GM23338 (cell line): ENCODE data around the gene C1QTNF1. TPM values are rescaled to one million over a fixed set of nuclear protein-coding genes. Genes with fewer than 3 reads are reported as not detected.

Experiments used
- ATAC-seq: fragments of 200-7000 bp; cut with Tn5 transposase; 3 replicates; pipeline ENCODE4 v1.9.1; 2020
- DNase-seq: peaks from one replicate; pipeline ENCODE4 v3.0.0-alpha.2; 2015; ENCODE audit warnings: low spot score
- H2AFZ ChIP-seq: fragments of 200-600 bp; sonication (generic); 2 replicates; pipeline ENCODE4 v1.8.0; 2016; ENCODE audit warnings: antibody characterized with exemption, mild to moderate bottlenecking, moderate library complexity
- H3F3A ChIP-seq: fragments of 200-600 bp; sonication (generic); replicated peaks from 2 replicates; pipeline ENCODE4 v1.8.0; 2017; ENCODE audit warnings: antibody characterized with exemption, mixed run types, low read depth
- H3K27ac ChIP-seq: fragments of 200-600 bp; sonication (generic); 2 replicates; pipeline ENCODE4 v1.6.1; 2016; ENCODE audit warnings: low read depth
- H3K27me3 ChIP-seq: fragments of 200-600 bp; sonication (generic); 2 replicates; pipeline ENCODE4 v1.8.0; 2016; ENCODE audit warnings: mild to moderate bottlenecking, mixed run types, moderate library complexity; ENCODE audit not compliant: insufficient read depth
- H3K36me3 ChIP-seq: fragments of 200-600 bp; sonication (generic); 2 replicates; pipeline ENCODE4 v1.8.0; 2016; ENCODE audit warnings: mild to moderate bottlenecking; ENCODE audit not compliant: insufficient read depth
- H3K4me1 ChIP-seq: fragments of 200-600 bp; sonication (generic); 2 replicates; pipeline ENCODE4 v1.8.0; 2016; ENCODE audit warnings: mild to moderate bottlenecking, moderate library complexity; ENCODE audit not compliant: insufficient read depth
- H3K4me2 ChIP-seq: fragments of 200-600 bp; sonication (generic); 2 replicates; pipeline ENCODE4 v1.7.1; 2017; ENCODE audit warnings: mixed run types
- H3K4me3 ChIP-seq: fragments of 200-600 bp; sonication (generic); 2 replicates; pipeline ENCODE4 v1.6.1; 2016; ENCODE audit warnings: mixed run types
- H3K79me2 ChIP-seq: fragments of 200-600 bp; sonication (generic); replicated peaks from 2 replicates; pipeline ENCODE4 v1.8.0; 2017; ENCODE audit warnings: mild to moderate bottlenecking; ENCODE audit not compliant: insufficient read depth
- H3K9me2 ChIP-seq: fragments of 200-600 bp; sonication (generic); 2 replicates; pipeline ENCODE4 v1.8.0; 2017; ENCODE audit not compliant: insufficient read depth
- H4K20me1 ChIP-seq: fragments of 200-600 bp; sonication (generic); replicated peaks from 2 replicates; pipeline ENCODE4 v1.8.0; 2017; ENCODE audit warnings: mild to moderate bottlenecking; ENCODE audit not compliant: insufficient read depth
- H3K27ac Mint-ChIP-seq: 2 replicates; pipeline ENCODE4 v1.8.0; 2020; ENCODE audit warnings: inconsistent platforms, mild to moderate bottlenecking, moderate library complexity, mixed read lengths
- H3K27me3 Mint-ChIP-seq: 3 replicates; pipeline ENCODE4 v1.8.0; 2022; ENCODE audit warnings: low read depth, mild to moderate bottlenecking, moderate library complexity, mixed read lengths, inconsistent platforms; ENCODE audit not compliant: insufficient read depth, poor library complexity
- H3K36me3 Mint-ChIP-seq: 3 replicates; pipeline ENCODE4 v1.8.0; 2021; ENCODE audit warnings: low read depth, mild to moderate bottlenecking, inconsistent platforms, moderate library complexity, mixed read lengths
- H3K4me1 Mint-ChIP-seq: 3 replicates; pipeline ENCODE4 v1.8.0; 2020; ENCODE audit warnings: mild to moderate bottlenecking, inconsistent platforms, mixed read lengths
- H3K4me3 Mint-ChIP-seq: 3 replicates; pipeline ENCODE4 v1.8.0; 2021; ENCODE audit warnings: moderate library complexity, mild to moderate bottlenecking, inconsistent platforms, mixed read lengths
- H3K9me3 Mint-ChIP-seq: 3 replicates; pipeline ENCODE4 v1.8.0; 2020; ENCODE audit warnings: moderate library complexity, mild to moderate bottlenecking, inconsistent platforms, mixed read lengths
- CREB1 ChIP-seq: fragments of 250-450 bp; sonication (Bioruptor Pico); IDR thresholded peaks from 2 replicates; pipeline ENCODE4 v1.5.0; 2020; ENCODE audit warnings: low read depth, mild to moderate bottlenecking, moderate library complexity
- EZH2 ChIP-seq: fragments of 200-600 bp; sonication (generic); IDR thresholded peaks from one replicate; pipeline ENCODE4 v1.8.0; 2017; ENCODE audit warnings: antibody characterized with exemption, mild to moderate bottlenecking, low read depth; ENCODE audit not compliant: unreplicated experiment
- EZH2phosphoT487 ChIP-seq: fragments of 200-600 bp; sonication (generic); IDR thresholded peaks from one replicate; pipeline ENCODE4 v1.8.1; 2018; ENCODE audit warnings: antibody characterized with exemption; ENCODE audit not compliant: unreplicated experiment
- NANOG ChIP-seq: IDR thresholded peaks from 2 replicates; pipeline ENCODE4 v1.6.1; 2016; ENCODE audit warnings: antibody characterized with exemption, borderline replicate concordance
- POLR2AphosphoS5 ChIP-seq: IDR thresholded peaks from 2 replicates; pipeline ENCODE4 v1.6.1; 2016; ENCODE audit warnings: antibody characterized with exemption, low read depth
- STAT1 ChIP-seq: IDR thresholded peaks from one replicate; pipeline ENCODE4 v1.6.1; 2016; ENCODE audit warnings: antibody characterized with exemption; ENCODE audit not compliant: unreplicated experiment
- ZNF114 ChIP-seq: fragments of 250-450 bp; sonication (Bioruptor Pico); IDR thresholded peaks from 2 replicates; pipeline ENCODE4 v1.5.0; 2020; ENCODE audit warnings: mild to moderate bottlenecking, moderate library complexity
- ZNF331 ChIP-seq: fragments of 250-450 bp; sonication (Bioruptor Pico); IDR thresholded peaks from 2 replicates; pipeline ENCODE4 v1.5.0; 2020; ENCODE audit warnings: low read depth, mild to moderate bottlenecking, moderate library complexity
- polyA plus RNA-seq: library from polyadenylated mRNA; unstranded; fragments of >200 nt; fragmentation: Nextera tagmentation; extraction: Ambion mirVana; gene quantifications from 2 replicates; pipeline ENCODE4 v1.2.1, GENCODE V29; 2016
- total RNA-seq: library from RNA; depleted of rRNA; stranded (reverse); fragments of >200 nt; shearing (Covaris generic); gene quantifications from 2 replicates; pipeline ENCODE4 v1.2.3, GENCODE V29; 2014
- TF ChIP-seq, protein P1 (sequence below): IDR thresholded peaks from 2 replicates; pipeline ENCODE4 v1.6.1; 2016; ENCODE audit warnings: antibody characterized with exemption
- TF ChIP-seq, protein P2 (sequence below), 2 experiments: fragments of 200-600 bp in 1 of 2; sonication (generic) in 1 of 2; conservative IDR thresholded peaks; 2 replicates each; pipeline versions ENCODE4 v1.5.1 to v1.6.1; 2016 to 2017; ENCODE audit warnings: antibody characterized with exemption in 2 of 2, low read depth in 2 of 2, mild to moderate bottlenecking in 2 of 2, moderate library complexity in 1 of 2
- TF ChIP-seq, protein P3 (sequence below): fragments of 250-450 bp; sonication (Bioruptor Pico); IDR thresholded peaks from 2 replicates; pipeline ENCODE4 v1.5.0; 2020; ENCODE audit warnings: mild to moderate bottlenecking, moderate library complexity
- TF ChIP-seq, protein P4 (sequence below): IDR thresholded peaks from one replicate; pipeline ENCODE4 v1.6.1; 2018; ENCODE audit warnings: antibody characterized with exemption; ENCODE audit not compliant: unreplicated experiment

C1QTNF1 gene
- total and polyA plus RNA-seq, 2 experiments from 2014 or later = 1.1 to 1.9 TPM

DNA sequence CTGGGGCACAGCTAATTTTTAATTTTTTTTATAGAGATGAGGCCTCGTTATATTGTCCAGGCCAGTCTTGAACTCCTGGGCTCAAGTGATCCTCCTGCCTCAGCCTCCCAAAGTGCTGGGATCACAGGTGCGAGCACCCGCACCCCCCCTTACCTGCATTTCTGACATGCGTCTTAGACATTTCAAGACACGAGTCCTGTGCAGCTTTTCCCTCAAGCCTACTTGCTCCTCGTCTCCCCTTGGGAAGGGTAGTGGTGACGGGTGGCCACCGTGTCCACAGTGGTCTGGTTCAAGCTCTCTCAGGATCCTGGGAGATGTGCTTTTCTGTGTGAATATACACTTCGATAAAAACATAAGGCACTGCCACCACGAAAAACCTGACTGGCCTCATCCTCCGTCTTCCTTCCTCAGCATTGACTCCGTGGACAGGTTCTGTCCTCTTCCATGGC, 24.0 kb upstream of the C1QTNF1 start:
- Histone ChIP-seq H3F3A (no peaks in the 10 kb centered on the region), H3K4me1 (no peaks in the 10 kb centered on the region), H4K20me1 (peaks cover 14% of the 10 kb centered on the region), H3K4me2 (no peak overlapping the region), H3K9me2 (no peaks in the 10 kb centered on the region), H3K36me3 (no peaks in the 10 kb centered on the region), H3K27ac (no peak overlapping the region), H2AFZ (no peak overlapping the region), H3K4me3 (no peak overlapping the region), H3K79me2 (0 out of 2 replicates have a peak, but pooled peaks cover 8% of the 10 kb centered on the region), H3K27me3 (peaks cover 23% of the 10 kb centered on the region)
- Mint-ChIP-seq H3K4me3 (no peak overlapping the region), H3K36me3 (peaks cover 24% of the 10 kb centered on the region), H3K27me3 (peaks cover 40% of the 10 kb centered on the region), H3K9me3 (no peaks in the 10 kb centered on the region), H3K27ac (no peak overlapping the region), H3K4me1 (no peaks in the 10 kb centered on the region; the same call in 2 of the 3 replicates)
- TF ChIP-seq, protein P1, sequence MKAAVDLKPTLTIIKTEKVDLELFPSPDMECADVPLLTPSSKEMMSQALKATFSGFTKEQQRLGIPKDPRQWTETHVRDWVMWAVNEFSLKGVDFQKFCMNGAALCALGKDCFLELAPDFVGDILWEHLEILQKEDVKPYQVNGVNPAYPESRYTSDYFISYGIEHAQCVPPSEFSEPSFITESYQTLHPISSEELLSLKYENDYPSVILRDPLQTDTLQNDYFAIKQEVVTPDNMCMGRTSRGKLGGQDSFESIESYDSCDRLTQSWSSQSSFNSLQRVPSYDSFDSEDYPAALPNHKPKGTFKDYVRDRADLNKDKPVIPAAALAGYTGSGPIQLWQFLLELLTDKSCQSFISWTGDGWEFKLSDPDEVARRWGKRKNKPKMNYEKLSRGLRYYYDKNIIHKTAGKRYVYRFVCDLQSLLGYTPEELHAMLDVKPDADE = no peak
- TF ChIP-seq EZH2 (no peak), ZNF331 (CRISPR knock-in tag) (no peak), NANOG (no peak), ZNF114 (CRISPR knock-in tag) (no peak), EZH2phosphoT487 (no peak), POLR2AphosphoS5 (no peak), CREB1 (CRISPR knock-in tag) (no peak), STAT1 (no peak)
- TF ChIP-seq, protein P2, sequence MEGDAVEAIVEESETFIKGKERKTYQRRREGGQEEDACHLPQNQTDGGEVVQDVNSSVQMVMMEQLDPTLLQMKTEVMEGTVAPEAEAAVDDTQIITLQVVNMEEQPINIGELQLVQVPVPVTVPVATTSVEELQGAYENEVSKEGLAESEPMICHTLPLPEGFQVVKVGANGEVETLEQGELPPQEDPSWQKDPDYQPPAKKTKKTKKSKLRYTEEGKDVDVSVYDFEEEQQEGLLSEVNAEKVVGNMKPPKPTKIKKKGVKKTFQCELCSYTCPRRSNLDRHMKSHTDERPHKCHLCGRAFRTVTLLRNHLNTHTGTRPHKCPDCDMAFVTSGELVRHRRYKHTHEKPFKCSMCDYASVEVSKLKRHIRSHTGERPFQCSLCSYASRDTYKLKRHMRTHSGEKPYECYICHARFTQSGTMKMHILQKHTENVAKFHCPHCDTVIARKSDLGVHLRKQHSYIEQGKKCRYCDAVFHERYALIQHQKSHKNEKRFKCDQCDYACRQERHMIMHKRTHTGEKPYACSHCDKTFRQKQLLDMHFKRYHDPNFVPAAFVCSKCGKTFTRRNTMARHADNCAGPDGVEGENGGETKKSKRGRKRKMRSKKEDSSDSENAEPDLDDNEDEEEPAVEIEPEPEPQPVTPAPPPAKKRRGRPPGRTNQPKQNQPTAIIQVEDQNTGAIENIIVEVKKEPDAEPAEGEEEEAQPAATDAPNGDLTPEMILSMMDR (conservative IDR thresholded peaks at IDR 0.05; ENCODE audit: low read depth in 2 of 2) = no peak
- TF ChIP-seq, protein P3, sequence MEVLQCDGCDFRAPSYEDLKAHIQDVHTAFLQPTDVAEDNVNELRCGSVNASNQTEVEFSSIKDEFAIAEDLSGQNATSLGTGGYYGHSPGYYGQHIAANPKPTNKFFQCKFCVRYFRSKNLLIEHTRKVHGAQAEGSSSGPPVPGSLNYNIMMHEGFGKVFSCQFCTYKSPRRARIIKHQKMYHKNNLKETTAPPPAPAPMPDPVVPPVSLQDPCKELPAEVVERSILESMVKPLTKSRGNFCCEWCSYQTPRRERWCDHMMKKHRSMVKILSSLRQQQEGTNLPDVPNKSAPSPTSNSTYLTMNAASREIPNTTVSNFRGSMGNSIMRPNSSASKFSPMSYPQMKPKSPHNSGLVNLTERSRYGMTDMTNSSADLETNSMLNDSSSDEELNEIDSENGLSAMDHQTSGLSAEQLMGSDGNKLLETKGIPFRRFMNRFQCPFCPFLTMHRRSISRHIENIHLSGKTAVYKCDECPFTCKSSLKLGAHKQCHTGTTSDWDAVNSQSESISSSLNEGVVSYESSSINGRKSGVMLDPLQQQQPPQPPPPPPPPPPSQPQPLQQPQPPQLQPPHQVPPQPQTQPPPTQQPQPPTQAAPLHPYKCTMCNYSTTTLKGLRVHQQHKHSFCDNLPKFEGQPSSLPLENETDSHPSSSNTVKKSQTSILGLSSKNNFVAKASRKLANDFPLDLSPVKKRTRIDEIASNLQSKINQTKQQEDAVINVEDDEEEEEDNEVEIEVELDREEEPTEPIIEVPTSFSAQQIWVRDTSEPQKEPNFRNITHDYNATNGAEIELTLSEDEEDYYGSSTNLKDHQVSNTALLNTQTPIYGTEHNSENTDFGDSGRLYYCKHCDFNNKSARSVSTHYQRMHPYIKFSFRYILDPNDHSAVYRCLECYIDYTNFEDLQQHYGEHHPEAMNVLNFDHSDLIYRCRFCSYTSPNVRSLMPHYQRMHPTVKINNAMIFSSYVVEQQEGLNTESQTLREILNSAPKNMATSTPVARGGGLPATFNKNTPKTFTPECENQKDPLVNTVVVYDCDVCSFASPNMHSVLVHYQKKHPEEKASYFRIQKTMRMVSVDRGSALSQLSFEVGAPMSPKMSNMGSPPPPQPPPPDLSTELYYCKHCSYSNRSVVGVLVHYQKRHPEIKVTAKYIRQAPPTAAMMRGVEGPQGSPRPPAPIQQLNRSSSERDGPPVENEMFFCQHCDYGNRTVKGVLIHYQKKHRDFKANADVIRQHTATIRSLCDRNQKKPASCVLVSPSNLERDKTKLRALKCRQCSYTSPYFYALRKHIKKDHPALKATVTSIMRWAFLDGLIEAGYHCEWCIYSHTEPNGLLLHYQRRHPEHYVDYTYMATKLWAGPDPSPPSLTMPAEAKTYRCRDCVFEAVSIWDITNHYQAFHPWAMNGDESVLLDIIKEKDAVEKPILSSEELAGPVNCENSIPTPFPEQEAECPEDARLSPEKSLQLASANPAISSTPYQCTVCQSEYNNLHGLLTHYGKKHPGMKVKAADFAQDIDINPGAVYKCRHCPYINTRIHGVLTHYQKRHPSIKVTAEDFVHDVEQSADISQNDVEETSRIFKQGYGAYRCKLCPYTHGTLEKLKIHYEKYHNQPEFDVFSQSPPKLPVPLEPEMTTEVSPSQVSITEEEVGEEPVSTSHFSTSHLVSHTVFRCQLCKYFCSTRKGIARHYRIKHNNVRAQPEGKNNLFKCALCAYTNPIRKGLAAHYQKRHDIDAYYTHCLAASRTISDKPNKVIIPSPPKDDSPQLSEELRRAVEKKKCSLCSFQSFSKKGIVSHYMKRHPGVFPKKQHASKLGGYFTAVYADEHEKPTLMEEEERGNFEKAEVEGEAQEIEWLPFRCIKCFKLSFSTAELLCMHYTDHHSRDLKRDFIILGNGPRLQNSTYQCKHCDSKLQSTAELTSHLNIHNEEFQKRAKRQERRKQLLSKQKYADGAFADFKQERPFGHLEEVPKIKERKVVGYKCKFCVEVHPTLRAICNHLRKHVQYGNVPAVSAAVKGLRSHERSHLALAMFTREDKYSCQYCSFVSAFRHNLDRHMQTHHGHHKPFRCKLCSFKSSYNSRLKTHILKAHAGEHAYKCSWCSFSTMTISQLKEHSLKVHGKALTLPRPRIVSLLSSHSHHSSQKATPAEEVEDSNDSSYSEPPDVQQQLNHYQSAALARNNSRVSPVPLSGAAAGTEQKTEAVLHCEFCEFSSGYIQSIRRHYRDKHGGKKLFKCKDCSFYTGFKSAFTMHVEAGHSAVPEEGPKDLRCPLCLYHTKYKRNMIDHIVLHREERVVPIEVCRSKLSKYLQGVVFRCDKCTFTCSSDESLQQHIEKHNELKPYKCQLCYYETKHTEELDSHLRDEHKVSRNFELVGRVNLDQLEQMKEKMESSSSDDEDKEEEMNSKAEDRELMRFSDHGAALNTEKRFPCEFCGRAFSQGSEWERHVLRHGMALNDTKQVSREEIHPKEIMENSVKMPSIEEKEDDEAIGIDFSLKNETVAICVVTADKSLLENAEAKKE (CRISPR knock-in tag) = no peak
- TF ChIP-seq, protein P4, sequence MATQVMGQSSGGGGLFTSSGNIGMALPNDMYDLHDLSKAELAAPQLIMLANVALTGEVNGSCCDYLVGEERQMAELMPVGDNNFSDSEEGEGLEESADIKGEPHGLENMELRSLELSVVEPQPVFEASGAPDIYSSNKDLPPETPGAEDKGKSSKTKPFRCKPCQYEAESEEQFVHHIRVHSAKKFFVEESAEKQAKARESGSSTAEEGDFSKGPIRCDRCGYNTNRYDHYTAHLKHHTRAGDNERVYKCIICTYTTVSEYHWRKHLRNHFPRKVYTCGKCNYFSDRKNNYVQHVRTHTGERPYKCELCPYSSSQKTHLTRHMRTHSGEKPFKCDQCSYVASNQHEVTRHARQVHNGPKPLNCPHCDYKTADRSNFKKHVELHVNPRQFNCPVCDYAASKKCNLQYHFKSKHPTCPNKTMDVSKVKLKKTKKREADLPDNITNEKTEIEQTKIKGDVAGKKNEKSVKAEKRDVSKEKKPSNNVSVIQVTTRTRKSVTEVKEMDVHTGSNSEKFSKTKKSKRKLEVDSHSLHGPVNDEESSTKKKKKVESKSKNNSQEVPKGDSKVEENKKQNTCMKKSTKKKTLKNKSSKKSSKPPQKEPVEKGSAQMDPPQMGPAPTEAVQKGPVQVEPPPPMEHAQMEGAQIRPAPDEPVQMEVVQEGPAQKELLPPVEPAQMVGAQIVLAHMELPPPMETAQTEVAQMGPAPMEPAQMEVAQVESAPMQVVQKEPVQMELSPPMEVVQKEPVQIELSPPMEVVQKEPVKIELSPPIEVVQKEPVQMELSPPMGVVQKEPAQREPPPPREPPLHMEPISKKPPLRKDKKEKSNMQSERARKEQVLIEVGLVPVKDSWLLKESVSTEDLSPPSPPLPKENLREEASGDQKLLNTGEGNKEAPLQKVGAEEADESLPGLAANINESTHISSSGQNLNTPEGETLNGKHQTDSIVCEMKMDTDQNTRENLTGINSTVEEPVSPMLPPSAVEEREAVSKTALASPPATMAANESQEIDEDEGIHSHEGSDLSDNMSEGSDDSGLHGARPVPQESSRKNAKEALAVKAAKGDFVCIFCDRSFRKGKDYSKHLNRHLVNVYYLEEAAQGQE = no peak
- DNase-seq (no peak), ATAC-seq (no peak)
